ENCODE results near the gene FAM219B. TPM values are rescaled to one million over a fixed set of nuclear protein-coding genes. Genes with fewer than 3 reads are reported as not detected.
A peak's percentile ranks its signal among the peaks of the same experiment; 100 is the strongest.

FAM219B gene, protein sequence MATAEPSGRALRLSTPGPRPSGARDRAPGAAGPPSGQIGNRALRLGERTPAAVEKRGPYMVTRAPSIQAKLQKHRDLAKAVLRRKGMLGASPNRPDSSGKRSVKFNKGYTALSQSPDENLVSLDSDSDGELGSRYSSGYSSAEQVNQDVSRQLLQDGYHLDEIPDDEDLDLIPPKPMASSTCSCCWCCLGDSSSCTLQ
- total RNA-seq (2014; rRNA removed; shearing (Covaris generic)) (53.1 and 61.4 TPM in 2 replicates), polyA plus RNA-seq (2016; fragmentation: Nextera tagmentation; extraction: Ambion mirVana) (28.2 and 28.8 TPM in 2 replicates)
- long read RNA-seq, partial matches to known transcripts, result 2 of 16 reads
- long read RNA-seq, other reads (novel, unspliced or antisense), result 8 of 16 reads

DNA sequence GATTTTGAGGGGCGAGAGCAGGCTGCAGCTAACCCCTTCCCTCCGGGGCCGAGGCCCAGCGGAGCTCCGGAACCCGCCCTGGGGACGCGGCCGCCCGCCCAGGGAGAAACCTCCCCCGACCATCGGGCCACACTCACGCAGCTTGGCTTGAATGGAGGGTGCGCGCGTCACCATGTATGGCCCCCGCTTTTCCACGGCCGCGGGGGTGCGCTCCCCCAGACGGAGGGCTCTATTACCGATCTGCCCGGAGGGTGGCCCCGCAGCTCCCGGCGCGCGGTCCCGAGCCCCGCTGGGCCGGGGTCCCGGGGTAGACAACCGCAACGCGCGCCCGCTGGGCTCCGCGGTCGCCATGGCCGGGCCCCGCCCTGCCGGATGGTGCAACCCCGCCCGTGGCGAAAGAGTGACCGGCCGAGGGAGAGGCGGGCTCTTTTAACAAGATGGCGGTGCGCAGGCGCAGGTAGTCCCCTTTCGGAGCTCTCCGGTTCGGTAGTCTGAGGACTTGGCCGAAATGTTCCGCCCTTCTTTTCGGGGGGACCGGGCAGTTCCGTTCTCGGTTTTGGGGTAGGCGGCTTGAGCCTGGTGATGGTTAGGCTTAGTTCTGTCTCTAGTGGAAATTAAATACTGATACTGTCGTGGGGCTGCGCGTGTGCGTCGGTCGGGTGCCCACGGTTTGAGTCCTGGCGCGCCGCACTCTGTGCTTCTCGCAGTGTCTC is at the start of gene FAM219B:
TSS of gene FAM219B (minus strand) at position 402 of the 713 bp plus-strand sequence. CDS start at position 351, 51 bp downstream.
- peaks cover 66% of the 10 kb centered on the region for H3K36me3 Mint-ChIP-seq (ENCODE audit: low read depth)
- TF ChIP-seq, protein P1, sequence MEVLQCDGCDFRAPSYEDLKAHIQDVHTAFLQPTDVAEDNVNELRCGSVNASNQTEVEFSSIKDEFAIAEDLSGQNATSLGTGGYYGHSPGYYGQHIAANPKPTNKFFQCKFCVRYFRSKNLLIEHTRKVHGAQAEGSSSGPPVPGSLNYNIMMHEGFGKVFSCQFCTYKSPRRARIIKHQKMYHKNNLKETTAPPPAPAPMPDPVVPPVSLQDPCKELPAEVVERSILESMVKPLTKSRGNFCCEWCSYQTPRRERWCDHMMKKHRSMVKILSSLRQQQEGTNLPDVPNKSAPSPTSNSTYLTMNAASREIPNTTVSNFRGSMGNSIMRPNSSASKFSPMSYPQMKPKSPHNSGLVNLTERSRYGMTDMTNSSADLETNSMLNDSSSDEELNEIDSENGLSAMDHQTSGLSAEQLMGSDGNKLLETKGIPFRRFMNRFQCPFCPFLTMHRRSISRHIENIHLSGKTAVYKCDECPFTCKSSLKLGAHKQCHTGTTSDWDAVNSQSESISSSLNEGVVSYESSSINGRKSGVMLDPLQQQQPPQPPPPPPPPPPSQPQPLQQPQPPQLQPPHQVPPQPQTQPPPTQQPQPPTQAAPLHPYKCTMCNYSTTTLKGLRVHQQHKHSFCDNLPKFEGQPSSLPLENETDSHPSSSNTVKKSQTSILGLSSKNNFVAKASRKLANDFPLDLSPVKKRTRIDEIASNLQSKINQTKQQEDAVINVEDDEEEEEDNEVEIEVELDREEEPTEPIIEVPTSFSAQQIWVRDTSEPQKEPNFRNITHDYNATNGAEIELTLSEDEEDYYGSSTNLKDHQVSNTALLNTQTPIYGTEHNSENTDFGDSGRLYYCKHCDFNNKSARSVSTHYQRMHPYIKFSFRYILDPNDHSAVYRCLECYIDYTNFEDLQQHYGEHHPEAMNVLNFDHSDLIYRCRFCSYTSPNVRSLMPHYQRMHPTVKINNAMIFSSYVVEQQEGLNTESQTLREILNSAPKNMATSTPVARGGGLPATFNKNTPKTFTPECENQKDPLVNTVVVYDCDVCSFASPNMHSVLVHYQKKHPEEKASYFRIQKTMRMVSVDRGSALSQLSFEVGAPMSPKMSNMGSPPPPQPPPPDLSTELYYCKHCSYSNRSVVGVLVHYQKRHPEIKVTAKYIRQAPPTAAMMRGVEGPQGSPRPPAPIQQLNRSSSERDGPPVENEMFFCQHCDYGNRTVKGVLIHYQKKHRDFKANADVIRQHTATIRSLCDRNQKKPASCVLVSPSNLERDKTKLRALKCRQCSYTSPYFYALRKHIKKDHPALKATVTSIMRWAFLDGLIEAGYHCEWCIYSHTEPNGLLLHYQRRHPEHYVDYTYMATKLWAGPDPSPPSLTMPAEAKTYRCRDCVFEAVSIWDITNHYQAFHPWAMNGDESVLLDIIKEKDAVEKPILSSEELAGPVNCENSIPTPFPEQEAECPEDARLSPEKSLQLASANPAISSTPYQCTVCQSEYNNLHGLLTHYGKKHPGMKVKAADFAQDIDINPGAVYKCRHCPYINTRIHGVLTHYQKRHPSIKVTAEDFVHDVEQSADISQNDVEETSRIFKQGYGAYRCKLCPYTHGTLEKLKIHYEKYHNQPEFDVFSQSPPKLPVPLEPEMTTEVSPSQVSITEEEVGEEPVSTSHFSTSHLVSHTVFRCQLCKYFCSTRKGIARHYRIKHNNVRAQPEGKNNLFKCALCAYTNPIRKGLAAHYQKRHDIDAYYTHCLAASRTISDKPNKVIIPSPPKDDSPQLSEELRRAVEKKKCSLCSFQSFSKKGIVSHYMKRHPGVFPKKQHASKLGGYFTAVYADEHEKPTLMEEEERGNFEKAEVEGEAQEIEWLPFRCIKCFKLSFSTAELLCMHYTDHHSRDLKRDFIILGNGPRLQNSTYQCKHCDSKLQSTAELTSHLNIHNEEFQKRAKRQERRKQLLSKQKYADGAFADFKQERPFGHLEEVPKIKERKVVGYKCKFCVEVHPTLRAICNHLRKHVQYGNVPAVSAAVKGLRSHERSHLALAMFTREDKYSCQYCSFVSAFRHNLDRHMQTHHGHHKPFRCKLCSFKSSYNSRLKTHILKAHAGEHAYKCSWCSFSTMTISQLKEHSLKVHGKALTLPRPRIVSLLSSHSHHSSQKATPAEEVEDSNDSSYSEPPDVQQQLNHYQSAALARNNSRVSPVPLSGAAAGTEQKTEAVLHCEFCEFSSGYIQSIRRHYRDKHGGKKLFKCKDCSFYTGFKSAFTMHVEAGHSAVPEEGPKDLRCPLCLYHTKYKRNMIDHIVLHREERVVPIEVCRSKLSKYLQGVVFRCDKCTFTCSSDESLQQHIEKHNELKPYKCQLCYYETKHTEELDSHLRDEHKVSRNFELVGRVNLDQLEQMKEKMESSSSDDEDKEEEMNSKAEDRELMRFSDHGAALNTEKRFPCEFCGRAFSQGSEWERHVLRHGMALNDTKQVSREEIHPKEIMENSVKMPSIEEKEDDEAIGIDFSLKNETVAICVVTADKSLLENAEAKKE (CRISPR knock-in tag; IDR thresholded peaks at IDR 0.05), result no peak
- peak; percentile 87 for TF ChIP-seq POLR2AphosphoS5 (IDR thresholded peaks at IDR 0.05; ENCODE audit: low read depth)
- Histone ChIP-seq H2AFZ (peak within 1 kb of the TSS; percentile 100), H4K20me1 (replicated peaks; ENCODE audit: insufficient read depth) (peaks cover 4% of the 10 kb centered on the region; the same call in 1 of the 2 replicates), H3K36me3 (ENCODE audit: insufficient read depth) (peaks cover 11% of the 10 kb centered on the region; the same call in 1 of the 2 replicates), H3K27ac (ENCODE audit: low read depth) (peak within 1 kb of the TSS; percentile 79), H3F3A (replicated peaks; ENCODE audit: low read depth) (peaks cover 7% of the 10 kb centered on the region; the same call in 1 of the 2 replicates), H3K79me2 (replicated peaks; ENCODE audit: insufficient read depth) (peaks cover 13% of the 10 kb centered on the region), H3K4me1 (ENCODE audit: insufficient read depth) (peaks cover 6% of the 10 kb centered on the region), H3K4me3 (peak within 1 kb of the TSS; percentile 99), H3K4me2 (peak within 1 kb of the TSS; percentile 94), H3K9me2 (ENCODE audit: insufficient read depth) (no peaks in the 10 kb centered on the region), H3K27me3 (ENCODE audit: insufficient read depth) (no peaks in the 10 kb centered on the region)
- peak; percentile 97 for DNase-seq (ENCODE audit: low spot score)
- H3K27ac Mint-ChIP-seq, result peak within 1 kb of the TSS; percentile 97
- peaks cover 5% of the 10 kb centered on the region for H3K27me3 Mint-ChIP-seq (ENCODE audit: insufficient read depth, low read depth, poor library complexity)
- peak within 1 kb of the TSS; percentile 97 for H3K4me3 Mint-ChIP-seq
- peaks cover 16% of the 10 kb centered on the region for H3K4me1 Mint-ChIP-seq
- peaks cover 6% of the 10 kb centered on the region; the same call in 2 of the 3 replicates for H3K9me3 Mint-ChIP-seq
- peak; percentile 90 for ATAC-seq
